Measurements from ENCODE around the gene KYAT1. TPM values are rescaled to one million over a fixed set of nuclear protein-coding genes. Genes with fewer than 3 reads are reported as not detected.

KYAT1 gene
- total RNA-seq, 1 donor from 2014 or later = 10.1 TPM

- no peak for FAIRE-seq
- H3K9me3 Mint-ChIP-seq (ENCODE audit: unreplicated experiment) = no peaks in the 10 kb centered on the region
- TF ChIP-seq CTCF (IDR thresholded peaks at IDR 0.05; ENCODE audit: insufficient read depth, low read depth, low read length) = no peak
- no peak for TF ChIP-seq EZH2 (IDR thresholded peaks at IDR 0.05; ENCODE audit: insufficient read depth, low read length)
- peaks cover 17% of the 10 kb centered on the region for H3K36me3 Mint-ChIP-seq (ENCODE audit: low read depth, unreplicated experiment)
- no peak overlapping the region for H3K27ac ChIP-seq (ENCODE audit: low read depth, low read length)
- H3K4me3 ChIP-seq (ENCODE audit: insufficient read depth, low read depth, low read length) = no peak overlapping the region
- no peaks in the 10 kb centered on the region for H3K27me3 ChIP-seq (ENCODE audit: insufficient read depth, low read length)
- no peak overlapping the region for H3K4me3 Mint-ChIP-seq (ENCODE audit: unreplicated experiment)
- no peaks in the 10 kb centered on the region for H3K4me1 Mint-ChIP-seq (ENCODE audit: low read depth, unreplicated experiment)
- DNase-seq (ENCODE audit: low read depth) = no peak
- no peak overlapping the region for H2AFZ ChIP-seq (ENCODE audit: low read depth, low read length)
- no peak overlapping the region for H3K27ac Mint-ChIP-seq (ENCODE audit: unreplicated experiment)
- H3K36me3 ChIP-seq (ENCODE audit: insufficient read depth, low read length) = peaks cover 13% of the 10 kb centered on the region
- H4K20me1 ChIP-seq (ENCODE audit: insufficient read depth, low read length) = no peaks in the 10 kb centered on the region
- no peak overlapping the region for H3K9ac ChIP-seq (ENCODE audit: low read length)
- no peaks in the 10 kb centered on the region for H3K27me3 Mint-ChIP-seq (ENCODE audit: low read depth, unreplicated experiment)
- H3K9me3 ChIP-seq (ENCODE audit: insufficient read depth, low read depth, low read length) = no peaks in the 10 kb centered on the region
- no peaks in the 10 kb centered on the region for H3K79me2 ChIP-seq (ENCODE audit: insufficient read depth, low read length)
- no peak overlapping the region for H3K4me2 ChIP-seq (ENCODE audit: low read length)
- H3K4me1 ChIP-seq (ENCODE audit: insufficient read depth, low read length) = no peaks in the 10 kb centered on the region
Measured at GRCh38 chr9:128805661-128806060, 76.1 kb downstream of the KYAT1 start.

- Mint-ChIP-seq H3K27me3 (ENCODE audit: low read depth, unreplicated experiment) (no peaks in the 10 kb centered on the region), H3K9me3 (ENCODE audit: unreplicated experiment) (no peaks in the 10 kb centered on the region), H3K27ac (ENCODE audit: unreplicated experiment) (no peak overlapping the region), H3K4me1 (ENCODE audit: low read depth, unreplicated experiment) (no peaks in the 10 kb centered on the region), H3K4me3 (ENCODE audit: unreplicated experiment) (peak overlapping the region; percentile 14), H3K36me3 (ENCODE audit: low read depth, unreplicated experiment) (peaks cover 19% of the 10 kb centered on the region)
- Histone ChIP-seq H2AFZ (ENCODE audit: low read depth, low read length) (no peak overlapping the region), H3K79me2 (ENCODE audit: insufficient read depth, low read length) (no peaks in the 10 kb centered on the region), H3K4me1 (ENCODE audit: insufficient read depth, low read length) (no peaks in the 10 kb centered on the region), H3K36me3 (ENCODE audit: insufficient read depth, low read length) (peaks cover 27% of the 10 kb centered on the region), H3K27me3 (ENCODE audit: insufficient read depth, low read length) (no peaks in the 10 kb centered on the region), H3K9ac (ENCODE audit: low read length) (no peak overlapping the region), H3K4me2 (ENCODE audit: low read length) (no peak overlapping the region), H3K9me3 (ENCODE audit: insufficient read depth, low read depth, low read length) (no peaks in the 10 kb centered on the region), H3K27ac (ENCODE audit: low read depth, low read length) (no peak overlapping the region), H3K4me3 (ENCODE audit: insufficient read depth, low read depth, low read length) (no peak overlapping the region), H4K20me1 (ENCODE audit: insufficient read depth, low read length) (peaks cover 4% of the 10 kb centered on the region)
- no peak for FAIRE-seq
- no peak for DNase-seq (ENCODE audit: low read depth)
- TF ChIP-seq CTCF (IDR thresholded peaks at IDR 0.05; ENCODE audit: insufficient read depth, low read depth, low read length) (no peak), EZH2 (IDR thresholded peaks at IDR 0.05; ENCODE audit: insufficient read depth, low read length) (no peak)
Measured at GRCh38 chr9:128802482-128802881, 79.3 kb downstream of the KYAT1 start.

GRCh38 chr9:128800061-128800460 is 81.7 kb downstream of the KYAT1 start:
- H3K9me3 Mint-ChIP-seq (ENCODE audit: unreplicated experiment) = no peaks in the 10 kb centered on the region
- FAIRE-seq = no peak
- H3K27me3 Mint-ChIP-seq (ENCODE audit: low read depth, unreplicated experiment) = no peaks in the 10 kb centered on the region

More at GRCh38 chr9:128800061-128800460, 81.7 kb downstream of the KYAT1 start:
- Mint-ChIP-seq H3K4me3 (ENCODE audit: unreplicated experiment) (no peak overlapping the region), H3K36me3 (ENCODE audit: low read depth, unreplicated experiment) (peaks cover 22% of the 10 kb centered on the region), H3K27ac (ENCODE audit: unreplicated experiment) (no peak overlapping the region), H3K4me1 (ENCODE audit: low read depth, unreplicated experiment) (no peaks in the 10 kb centered on the region)
- no peaks in the 10 kb centered on the region for H3K9me3 ChIP-seq (ENCODE audit: insufficient read depth, low read depth, low read length)
- no peaks in the 10 kb centered on the region for H3K79me2 ChIP-seq (ENCODE audit: insufficient read depth, low read length)
- peaks cover 4% of the 10 kb centered on the region for H4K20me1 ChIP-seq (ENCODE audit: insufficient read depth, low read length)
- DNase-seq (ENCODE audit: low read depth) = no peak
- no peaks in the 10 kb centered on the region for H3K4me1 ChIP-seq (ENCODE audit: insufficient read depth, low read length)
- no peak overlapping the region for H3K9ac ChIP-seq (ENCODE audit: low read length)
- H3K4me2 ChIP-seq (ENCODE audit: low read length) = no peak overlapping the region
- no peaks in the 10 kb centered on the region for H3K27me3 ChIP-seq (ENCODE audit: insufficient read depth, low read length)
- no peak overlapping the region for H3K4me3 ChIP-seq (ENCODE audit: insufficient read depth, low read depth, low read length)
- TF ChIP-seq EZH2 (IDR thresholded peaks at IDR 0.05; ENCODE audit: insufficient read depth, low read length) (no peak), CTCF (IDR thresholded peaks at IDR 0.05; ENCODE audit: insufficient read depth, low read depth, low read length) (no peak)
- peaks cover 29% of the 10 kb centered on the region for H3K36me3 ChIP-seq (ENCODE audit: insufficient read depth, low read length)
- no peak overlapping the region for H3K27ac ChIP-seq (ENCODE audit: low read depth, low read length)
- no peak overlapping the region for H2AFZ ChIP-seq (ENCODE audit: low read depth, low read length)
